GM12864 (cell line): ENCODE data around the gene SCNN1B.

Experiments
- DNase-seq: peaks from one replicate; pipeline ENCODE4 v3.0.0-alpha.2; 2011; ENCODE audit warnings: low read depth
- H3K4me3 ChIP-seq: 2 replicates; pipeline ENCODE4 v1.5.1; 2011; ENCODE audit warnings: mild to moderate bottlenecking, low read depth, low read length, control low read depth
- CTCF ChIP-seq: IDR thresholded peaks from 2 replicates; pipeline ENCODE4 v1.5.1; 2011; ENCODE audit warnings: low read depth, mild to moderate bottlenecking, moderate library complexity, low read length, control low read depth, inconsistent platforms; ENCODE audit errors: missing control alignments

SCNN1B gene

GRCh38 chr16:23278031-23278430 lies 24.1 kb upstream of the SCNN1B start:
- no peak for TF ChIP-seq CTCF
- H3K4me3 ChIP-seq: no peak overlapping the region
- no peak for DNase-seq

GRCh38 chr16:23279721-23280153 lies 22.4 kb upstream of the SCNN1B start:
- H3K4me3 ChIP-seq: no peak overlapping the region
- no peak for TF ChIP-seq CTCF
- no peak for DNase-seq

- DNase-seq: no peak
- no peak overlapping the region for H3K4me3 ChIP-seq
- TF ChIP-seq CTCF: no peak
Measured at GRCh38 chr16:23280483-23280967, 21.6 kb upstream of the SCNN1B start.

GRCh38 chr16:23282568-23282967 lies 19.5 kb upstream of the SCNN1B start:
- no peak for TF ChIP-seq CTCF
- DNase-seq: no peak
- no peak overlapping the region for H3K4me3 ChIP-seq

GRCh38 chr16:23283571-23283970 lies 18.5 kb upstream of the SCNN1B start:
- TF ChIP-seq CTCF: no peak
- no peak overlapping the region for H3K4me3 ChIP-seq
- no peak for DNase-seq

GRCh38 chr16:23284584-23284983 lies 17.5 kb upstream of the SCNN1B start:
- H3K4me3 ChIP-seq: no peak overlapping the region
- TF ChIP-seq CTCF: no peak
- DNase-seq: no peak

GRCh38 chr16:23286131-23286532 lies 16.0 kb upstream of the SCNN1B start:
- DNase-seq: no peak
- H3K4me3 ChIP-seq: no peak overlapping the region

More at GRCh38 chr16:23286131-23286532, 16.0 kb upstream of the SCNN1B start:
- TF ChIP-seq CTCF: no peak
